Nephron progenitor cell (in vitro differentiated cells): ENCODE data around the gene PARD3.

Experiments used
- DNase-seq: peaks from one replicate; pipeline ENCODE4 v3.0.0; 2021
- H3K27ac Mint-ChIP-seq: 2 replicates; pipeline ENCODE4 v1.8.0; 2021; ENCODE audit warnings: mild to moderate bottlenecking, moderate library complexity, mixed read lengths
- H3K27me3 Mint-ChIP-seq: 2 replicates; pipeline ENCODE4 v1.8.0; 2021; ENCODE audit warnings: mild to moderate bottlenecking, low read depth, mixed read lengths; ENCODE audit not compliant: poor library complexity
- H3K36me3 Mint-ChIP-seq: 2 replicates; pipeline ENCODE4 v1.8.0; 2021; ENCODE audit warnings: low read depth, mixed read lengths
- H3K4me1 Mint-ChIP-seq: 2 replicates; pipeline ENCODE4 v1.8.0; 2021; ENCODE audit warnings: mixed read lengths
- H3K4me3 Mint-ChIP-seq: 2 replicates; pipeline ENCODE4 v1.8.0; 2021; ENCODE audit warnings: mild to moderate bottlenecking, moderate library complexity, mixed read lengths
- H3K9me3 Mint-ChIP-seq: 2 replicates; pipeline ENCODE4 v1.8.0; 2021; ENCODE audit warnings: mild to moderate bottlenecking, moderate library complexity, mixed read lengths
- CTCF ChIP-seq: fragments of 200-600 bp; sonication (generic); IDR thresholded peaks from 2 replicates; pipeline ENCODE4 v1.5.0; 2021; ENCODE audit warnings: antibody characterized with exemption

The PARD3 gene

GRCh38 chr10:34135515-34135914 lies 679.6 kb downstream of the PARD3 start:
- no peak for TF ChIP-seq CTCF
- H3K4me1 Mint-ChIP-seq: peaks cover 47% of the 10 kb centered on the region
- peaks cover 3% of the 10 kb centered on the region for H3K27me3 Mint-ChIP-seq
- H3K27ac Mint-ChIP-seq: no peak overlapping the region
- peaks cover 4% of the 10 kb centered on the region for H3K9me3 Mint-ChIP-seq
- H3K36me3 Mint-ChIP-seq: peaks cover 24% of the 10 kb centered on the region
- DNase-seq: no peak
- H3K4me3 Mint-ChIP-seq: no peak overlapping the region

- Mint-ChIP-seq H3K4me3 (no peak overlapping the region), H3K4me1 (peaks cover 38% of the 10 kb centered on the region), H3K9me3 (peaks cover 4% of the 10 kb centered on the region), H3K27me3 (peaks cover 3% of the 10 kb centered on the region), H3K27ac (no peak overlapping the region), H3K36me3 (peaks cover 33% of the 10 kb centered on the region)
- no peak for DNase-seq
- TF ChIP-seq CTCF: no peak
Observed at GRCh38 chr10:34134602-34135001, 680.5 kb downstream of the PARD3 start.

GRCh38 chr10:34133406-34133805 lies 681.7 kb downstream of the PARD3 start:
- H3K9me3 Mint-ChIP-seq: peaks cover 4% of the 10 kb centered on the region
- peaks cover 45% of the 10 kb centered on the region for H3K36me3 Mint-ChIP-seq
- no peak for DNase-seq
- no peak for TF ChIP-seq CTCF
- no peak overlapping the region for H3K27ac Mint-ChIP-seq
- H3K4me1 Mint-ChIP-seq: peaks cover 26% of the 10 kb centered on the region
- H3K27me3 Mint-ChIP-seq: peaks cover 3% of the 10 kb centered on the region
- no peak overlapping the region for H3K4me3 Mint-ChIP-seq

GRCh38 chr10:34131152-34131551 lies 683.9 kb downstream of the PARD3 start:
- H3K4me1 Mint-ChIP-seq: peaks cover 4% of the 10 kb centered on the region
- no peak for DNase-seq

GRCh38 chr10:34127676-34128075 lies 687.4 kb downstream of the PARD3 start:
- Mint-ChIP-seq H3K4me1 (peaks cover 10% of the 10 kb centered on the region), H3K27me3 (peaks cover 2% of the 10 kb centered on the region), H3K36me3 (peaks cover 49% of the 10 kb centered on the region), H3K4me3 (no peak overlapping the region), H3K27ac (no peak overlapping the region), H3K9me3 (no peaks in the 10 kb centered on the region)
- no peak for DNase-seq
- no peak for TF ChIP-seq CTCF

More at GRCh38 chr10:34131152-34131551, 683.9 kb downstream of the PARD3 start:
- H3K36me3 Mint-ChIP-seq: peaks cover 56% of the 10 kb centered on the region
- no peak overlapping the region for H3K27ac Mint-ChIP-seq
- no peak overlapping the region for H3K4me3 Mint-ChIP-seq
- H3K9me3 Mint-ChIP-seq: peaks cover 4% of the 10 kb centered on the region
- no peak for TF ChIP-seq CTCF
- H3K27me3 Mint-ChIP-seq: peaks cover 3% of the 10 kb centered on the region

- peaks cover 22% of the 10 kb centered on the region for H3K4me1 Mint-ChIP-seq
- H3K27me3 Mint-ChIP-seq: no peaks in the 10 kb centered on the region
- H3K27ac Mint-ChIP-seq: no peak overlapping the region
- no peak for TF ChIP-seq CTCF
- H3K36me3 Mint-ChIP-seq: peaks cover 42% of the 10 kb centered on the region
- no peaks in the 10 kb centered on the region for H3K9me3 Mint-ChIP-seq
- no peak overlapping the region for H3K4me3 Mint-ChIP-seq
- no peak for DNase-seq
Observed at GRCh38 chr10:34126371-34127151, 688.5 kb downstream of the PARD3 start.
